Measurements from ENCODE around the gene ARID1B.

GRCh38 chr6:157193443-157193996 lies 416.3 kb downstream of the ARID1B start:
- no peak for TF ChIP-seq CTCF (IDR thresholded peaks at IDR 0.05; ENCODE audit: low read length)
- no peak for TF ChIP-seq EZH2 (IDR thresholded peaks at IDR 0.05; ENCODE audit: borderline replicate concordance, low read length)

Data from OCI-LY1 (cell line).